GM23338 (cell line): ENCODE data around the gene KAT6B. TPM values are rescaled to one million over a fixed set of nuclear protein-coding genes. Genes with fewer than 3 reads are reported as not detected.
A peak's percentile ranks its signal among the peaks of the same experiment; 100 is the strongest.

Experiments used
- ATAC-seq: fragments of 200-7000 bp; cut with Tn5 transposase; 3 replicates; pipeline ENCODE4 v1.9.1; 2020
- DNase-seq: peaks from one replicate; pipeline ENCODE4 v3.0.0-alpha.2; 2015; ENCODE audit warnings: low spot score
- H2AFZ ChIP-seq: fragments of 200-600 bp; sonication (generic); 2 replicates; pipeline ENCODE4 v1.8.0; 2016; ENCODE audit warnings: antibody characterized with exemption, mild to moderate bottlenecking, moderate library complexity
- H3F3A ChIP-seq: fragments of 200-600 bp; sonication (generic); replicated peaks from 2 replicates; pipeline ENCODE4 v1.8.0; 2017; ENCODE audit warnings: antibody characterized with exemption, mixed run types, low read depth
- H3K27ac ChIP-seq: fragments of 200-600 bp; sonication (generic); 2 replicates; pipeline ENCODE4 v1.6.1; 2016; ENCODE audit warnings: low read depth
- H3K27me3 ChIP-seq: fragments of 200-600 bp; sonication (generic); 2 replicates; pipeline ENCODE4 v1.8.0; 2016; ENCODE audit warnings: mild to moderate bottlenecking, mixed run types, moderate library complexity; ENCODE audit not compliant: insufficient read depth
- H3K36me3 ChIP-seq: fragments of 200-600 bp; sonication (generic); 2 replicates; pipeline ENCODE4 v1.8.0; 2016; ENCODE audit warnings: mild to moderate bottlenecking; ENCODE audit not compliant: insufficient read depth
- H3K4me1 ChIP-seq: fragments of 200-600 bp; sonication (generic); 2 replicates; pipeline ENCODE4 v1.8.0; 2016; ENCODE audit warnings: mild to moderate bottlenecking, moderate library complexity; ENCODE audit not compliant: insufficient read depth
- H3K4me2 ChIP-seq: fragments of 200-600 bp; sonication (generic); 2 replicates; pipeline ENCODE4 v1.7.1; 2017; ENCODE audit warnings: mixed run types
- H3K4me3 ChIP-seq: fragments of 200-600 bp; sonication (generic); 2 replicates; pipeline ENCODE4 v1.6.1; 2016; ENCODE audit warnings: mixed run types
- H3K79me2 ChIP-seq: fragments of 200-600 bp; sonication (generic); replicated peaks from 2 replicates; pipeline ENCODE4 v1.8.0; 2017; ENCODE audit warnings: mild to moderate bottlenecking; ENCODE audit not compliant: insufficient read depth
- H3K9me2 ChIP-seq: fragments of 200-600 bp; sonication (generic); 2 replicates; pipeline ENCODE4 v1.8.0; 2017; ENCODE audit not compliant: insufficient read depth
- H4K20me1 ChIP-seq: fragments of 200-600 bp; sonication (generic); replicated peaks from 2 replicates; pipeline ENCODE4 v1.8.0; 2017; ENCODE audit warnings: mild to moderate bottlenecking; ENCODE audit not compliant: insufficient read depth
- H3K27ac Mint-ChIP-seq: 2 replicates; pipeline ENCODE4 v1.8.0; 2020; ENCODE audit warnings: inconsistent platforms, mild to moderate bottlenecking, moderate library complexity, mixed read lengths
- H3K27me3 Mint-ChIP-seq: 3 replicates; pipeline ENCODE4 v1.8.0; 2022; ENCODE audit warnings: low read depth, mild to moderate bottlenecking, moderate library complexity, mixed read lengths, inconsistent platforms; ENCODE audit not compliant: insufficient read depth, poor library complexity
- H3K36me3 Mint-ChIP-seq: 3 replicates; pipeline ENCODE4 v1.8.0; 2021; ENCODE audit warnings: low read depth, mild to moderate bottlenecking, inconsistent platforms, moderate library complexity, mixed read lengths
- H3K4me1 Mint-ChIP-seq: 3 replicates; pipeline ENCODE4 v1.8.0; 2020; ENCODE audit warnings: mild to moderate bottlenecking, inconsistent platforms, mixed read lengths
- H3K4me3 Mint-ChIP-seq: 3 replicates; pipeline ENCODE4 v1.8.0; 2021; ENCODE audit warnings: moderate library complexity, mild to moderate bottlenecking, inconsistent platforms, mixed read lengths
- H3K9me3 Mint-ChIP-seq: 3 replicates; pipeline ENCODE4 v1.8.0; 2020; ENCODE audit warnings: moderate library complexity, mild to moderate bottlenecking, inconsistent platforms, mixed read lengths
- CREB1 ChIP-seq: fragments of 250-450 bp; sonication (Bioruptor Pico); IDR thresholded peaks from 2 replicates; pipeline ENCODE4 v1.5.0; 2020; ENCODE audit warnings: low read depth, mild to moderate bottlenecking, moderate library complexity
- CTCF ChIP-seq, 2 experiments: fragments of 200-600 bp in 1 of 2; sonication (generic) in 1 of 2; conservative IDR thresholded peaks; 2 replicates each; pipeline versions ENCODE4 v1.5.1 to v1.6.1; 2016 to 2017; ENCODE audit warnings: antibody characterized with exemption in 2 of 2, low read depth in 2 of 2, mild to moderate bottlenecking in 2 of 2, moderate library complexity in 1 of 2
- ETS1 ChIP-seq: IDR thresholded peaks from 2 replicates; pipeline ENCODE4 v1.6.1; 2016; ENCODE audit warnings: antibody characterized with exemption
- EZH2 ChIP-seq: fragments of 200-600 bp; sonication (generic); IDR thresholded peaks from one replicate; pipeline ENCODE4 v1.8.0; 2017; ENCODE audit warnings: antibody characterized with exemption, mild to moderate bottlenecking, low read depth; ENCODE audit not compliant: unreplicated experiment
- EZH2phosphoT487 ChIP-seq: fragments of 200-600 bp; sonication (generic); IDR thresholded peaks from one replicate; pipeline ENCODE4 v1.8.1; 2018; ENCODE audit warnings: antibody characterized with exemption; ENCODE audit not compliant: unreplicated experiment
- JUNB ChIP-seq: IDR thresholded peaks from one replicate; pipeline ENCODE4 v1.6.1; 2016; ENCODE audit warnings: antibody characterized with exemption; ENCODE audit not compliant: unreplicated experiment
- NANOG ChIP-seq: IDR thresholded peaks from 2 replicates; pipeline ENCODE4 v1.6.1; 2016; ENCODE audit warnings: antibody characterized with exemption, borderline replicate concordance
- POLR2AphosphoS5 ChIP-seq: IDR thresholded peaks from 2 replicates; pipeline ENCODE4 v1.6.1; 2016; ENCODE audit warnings: antibody characterized with exemption, low read depth
- STAT1 ChIP-seq: IDR thresholded peaks from one replicate; pipeline ENCODE4 v1.6.1; 2016; ENCODE audit warnings: antibody characterized with exemption; ENCODE audit not compliant: unreplicated experiment
- ZNF114 ChIP-seq: fragments of 250-450 bp; sonication (Bioruptor Pico); IDR thresholded peaks from 2 replicates; pipeline ENCODE4 v1.5.0; 2020; ENCODE audit warnings: mild to moderate bottlenecking, moderate library complexity
- ZNF462 ChIP-seq: fragments of 250-450 bp; sonication (Bioruptor Pico); IDR thresholded peaks from 2 replicates; pipeline ENCODE4 v1.5.0; 2020; ENCODE audit warnings: mild to moderate bottlenecking, moderate library complexity
- polyA plus RNA-seq: library from polyadenylated mRNA; unstranded; fragments of >200 nt; fragmentation: Nextera tagmentation; extraction: Ambion mirVana; gene quantifications from 2 replicates; pipeline ENCODE4 v1.2.1, GENCODE V29; 2016
- total RNA-seq: library from RNA; depleted of rRNA; stranded (reverse); fragments of >200 nt; shearing (Covaris generic); gene quantifications from 2 replicates; pipeline ENCODE4 v1.2.3, GENCODE V29; 2014

KAT6B gene
- total and polyA plus RNA-seq, 2 experiments from 2014 or later, result 21.3 to 31.4 TPM

- TF ChIP-seq ZNF462 (CRISPR knock-in tag) (no peak), CTCF (conservative IDR thresholded peaks at IDR 0.05; ENCODE audit: low read depth in 2 of 2) (no peak), EZH2phosphoT487 (no peak), STAT1 (no peak)
These were observed 235.5 kb downstream of the KAT6B start (continued) for GRCh38 chr10:75061709-75062505.

GRCh38 chr10:75062506-75063299 is 236.3 kb downstream of the KAT6B start:
- H3K27me3 Mint-ChIP-seq, result peaks cover 3% of the 10 kb centered on the region
- H3K27ac Mint-ChIP-seq, result no peak overlapping the region
- H3K27ac ChIP-seq, result no peak overlapping the region
- no peaks in the 10 kb centered on the region; the same call in none of the 2 replicates for H3K9me2 ChIP-seq
- no peaks in the 10 kb centered on the region for H4K20me1 ChIP-seq
- H3K4me1 Mint-ChIP-seq, result peaks cover 3% of the 10 kb centered on the region; the same call in 2 of the 3 replicates
- no peak overlapping the region for H3K4me2 ChIP-seq
- H3K9me3 Mint-ChIP-seq, result no peaks in the 10 kb centered on the region
- no peaks in the 10 kb centered on the region for H3K79me2 ChIP-seq
- H3K4me3 ChIP-seq, result no peak overlapping the region
- no peak for ATAC-seq
- no peaks in the 10 kb centered on the region for H3K36me3 ChIP-seq
- 0 out of 2 replicates have a peak, but pooled peaks cover 3% of the 10 kb centered on the region for H3K4me1 ChIP-seq
- H2AFZ ChIP-seq, result peak overlapping the region; percentile 66; the same call in 1 of the 2 replicates
- H3F3A ChIP-seq, result no peaks in the 10 kb centered on the region
- no peaks in the 10 kb centered on the region for H3K27me3 ChIP-seq
- no peak for DNase-seq
- H3K4me3 Mint-ChIP-seq, result no peak overlapping the region
- no peaks in the 10 kb centered on the region for H3K36me3 Mint-ChIP-seq
- TF ChIP-seq NANOG (no peak), EZH2phosphoT487 (no peak), ZNF114 (CRISPR knock-in tag) (no peak), EZH2 (no peak), JUNB (no peak), CREB1 (CRISPR knock-in tag) (no peak), POLR2AphosphoS5 (no peak), ETS1 (no peak)
